Prostate gland (tissue), 2 donors: ENCODE results near the gene SERPINA4.

Experiments used
- CTCF ChIP-seq, 4 experiments: fragments of 200-600 bp in 2 of 4; fragments of 450-650 bp in 2 of 4; sonication (generic) in 2 of 4; IDR thresholded peaks; 1 replicate in 3 of 4; 2 replicates in 1 of 4; pipeline ENCODE4 v1.5.1; 2016 to 2019; ENCODE audit warnings: antibody characterized with exemption in 4 of 4, mild to moderate bottlenecking in 2 of 4, moderate library complexity in 2 of 4
- POLR2A ChIP-seq: fragments of 450-650 bp; IDR thresholded peaks from one replicate; pipeline ENCODE4 v1.6.1; 2016; ENCODE audit warnings: antibody characterized with exemption, mild to moderate bottlenecking
- POLR2AphosphoS5 ChIP-seq: sonication (generic); formaldehyde crosslinking; IDR thresholded peaks from one replicate; pipeline ENCODE4 v1.6.1; 2017; ENCODE audit warnings: antibody characterized with exemption

- TF ChIP-seq POLR2A (no peak), CTCF (IDR thresholded peaks at IDR 0.05) (no peak), POLR2AphosphoS5 (no peak)
Measured at GRCh38 chr14:94591073-94591472, 29.8 kb downstream of the SERPINA4 start.
